GM21381 (cell line): Measurements from ENCODE around the gene KIRREL1.
A peak's percentile ranks its signal among the peaks of the same experiment; 100 is the strongest.

Source experiments
- ATAC-seq: cut with Tn5 transposase; IDR thresholded peaks from one replicate; pipeline ENCODE4 v1.9.1; 2021; ENCODE audit warnings: mild to moderate bottlenecking, moderate library complexity; ENCODE audit not compliant: unreplicated experiment

The KIRREL1 gene

GRCh38 chr1:158101455-158101854, 108.0 kb downstream of the KIRREL1 start:
- no peak for ATAC-seq

GRCh38 chr1:158101927-158102326, 108.5 kb downstream of the KIRREL1 start:
- ATAC-seq: no peak

GRCh38 chr1:158102881-158103674, 109.6 kb downstream of the KIRREL1 start:
- no peak for ATAC-seq

GRCh38 chr1:158103861-158104522, 110.5 kb downstream of the KIRREL1 start:
- ATAC-seq: no peak

GRCh38 chr1:158104891-158105290, 111.4 kb downstream of the KIRREL1 start:
- no peak for ATAC-seq

- no peak for ATAC-seq
These were observed 112.1 kb downstream of the KIRREL1 start for GRCh38 chr1:158105352-158106095.

- ATAC-seq: no peak
These were observed 114.5 kb downstream of the KIRREL1 start for GRCh38 chr1:158107916-158108315.

GRCh38 chr1:158112994-158113758, 119.7 kb downstream of the KIRREL1 start:
- ATAC-seq: no peak

GRCh38 chr1:158113759-158114127, 120.3 kb downstream of the KIRREL1 start:
- no peak for ATAC-seq

- peak; percentile 84 for ATAC-seq
These were observed 121.7 kb downstream of the KIRREL1 start for GRCh38 chr1:158115126-158115525.

GRCh38 chr1:158116311-158117167, 123.1 kb downstream of the KIRREL1 start:
- ATAC-seq: no peak

GRCh38 chr1:158117854-158118704, 124.6 kb downstream of the KIRREL1 start:
- no peak for ATAC-seq

GRCh38 chr1:158118713-158119402, 125.4 kb downstream of the KIRREL1 start:
- no peak for ATAC-seq

- no peak for ATAC-seq
These were observed 126.7 kb downstream of the KIRREL1 start for GRCh38 chr1:158119976-158120653.

GRCh38 chr1:158121604-158122254, 128.3 kb downstream of the KIRREL1 start:
- ATAC-seq: no peak

GRCh38 chr1:158122833-158123388, 129.5 kb downstream of the KIRREL1 start:
- ATAC-seq: no peak

GRCh38 chr1:158124034-158124433, 130.6 kb downstream of the KIRREL1 start:
- no peak for ATAC-seq
